Activated T-cell treated with anti-CD3 and anti-CD28 coated beads, Interleukin-2, amount 50 U/mL, for 72 hours (primary cell): ENCODE measurements around the gene MSTN. TPM values are rescaled to one million over a fixed set of nuclear protein-coding genes. Genes with fewer than 3 reads are reported as not detected.
A peak's percentile ranks its signal among the peaks of the same experiment; 100 is the strongest.
"Not testable (repeated sequence)": the region's sequence is repeated elsewhere in the genome, so short reads cannot be mapped to it uniquely, and the experiment has no call there.

ENCODE experiments used
- ATAC-seq, 2 donors: fragments of 150-1000 bp; cut with Tn5 transposase; replicated peaks in 1 of 2; 2 replicates each; pipeline ENCODE4 v1.10.0; 2021; ENCODE audit warnings: moderate library complexity in 2 of 2, mild to moderate bottlenecking in 1 of 2
- DNase-seq, 2 donors: peaks; one replicate each; pipeline ENCODE4 v3.0.0; 2021 to 2022; ENCODE audit warnings: mixed read lengths in 1 of 2
- H3K27ac Mint-ChIP-seq: one replicate; pipeline ENCODE4 v1.8.0; 2022; ENCODE audit warnings: mild to moderate bottlenecking, moderate library complexity, mixed read lengths
- H3K27me3 Mint-ChIP-seq: one replicate; pipeline ENCODE4 v1.8.0; 2022; ENCODE audit warnings: low read depth, mixed read lengths
- H3K36me3 Mint-ChIP-seq, 2 donors: one replicate each; pipeline ENCODE4 v1.8.0; 2022; ENCODE audit warnings: mixed read lengths in 2 of 2, mild to moderate bottlenecking in 1 of 2; ENCODE audit not compliant: insufficient read depth in 2 of 2
- H3K4me1 Mint-ChIP-seq: one replicate; pipeline ENCODE4 v1.8.0; 2022; ENCODE audit warnings: low read depth, mixed read lengths
- H3K4me3 Mint-ChIP-seq, 2 donors: one replicate each; pipeline ENCODE4 v1.8.0; 2022; ENCODE audit warnings: mild to moderate bottlenecking in 2 of 2, mixed read lengths in 2 of 2, moderate library complexity in 2 of 2
- H3K9me3 Mint-ChIP-seq, 2 donors: one replicate each; pipeline ENCODE4 v1.8.0; 2022; ENCODE audit warnings: mixed read lengths in 2 of 2
- total RNA-seq, 2 donors: library from RNA; stranded (reverse); gene quantifications; one replicate each; pipeline ENCODE4 v1.2.3, GENCODE V29; 2022

The MSTN gene
- total RNA-seq, 2 donors from 2014 or later, result not detected

GRCh38 chr2:190052307-190052706 lies 10.2 kb downstream of the MSTN start:
- ATAC-seq (no peak), DNase-seq (no peak)
- Mint-ChIP-seq H3K36me3 (no peaks in the 10 kb centered on the region), H3K4me3 (no peak overlapping the region), H3K9me3 (peaks cover 0 to 1% of the 10 kb centered on the region in 2 donors), H3K4me1 (no peaks in the 10 kb centered on the region), H3K27me3 (no peaks in the 10 kb centered on the region), H3K27ac (no peak overlapping the region)

- DNase-seq, result no peak
- Mint-ChIP-seq H3K4me1 (no peaks in the 10 kb centered on the region), H3K27ac (no peak overlapping the region), H3K36me3 (no peaks in the 10 kb centered on the region), H3K27me3 (no peaks in the 10 kb centered on the region), H3K4me3 (no peak overlapping the region), H3K9me3 (peaks cover 0 to 1% of the 10 kb centered on the region in 2 donors)
- no peak for ATAC-seq
Observed at GRCh38 chr2:190051223-190051622, 11.3 kb downstream of the MSTN start.

GRCh38 chr2:190050001-190050400 lies 12.5 kb downstream of the MSTN start:
- DNase-seq, result no peak
- no peak overlapping the region for H3K27ac Mint-ChIP-seq
- H3K27me3 Mint-ChIP-seq, result no peaks in the 10 kb centered on the region
- H3K9me3 Mint-ChIP-seq, result peaks cover 0 to 1% of the 10 kb centered on the region in 2 donors
- no peak overlapping the region for H3K4me3 Mint-ChIP-seq
- no peaks in the 10 kb centered on the region for H3K36me3 Mint-ChIP-seq
- no peak for ATAC-seq
- no peaks in the 10 kb centered on the region for H3K4me1 Mint-ChIP-seq

GRCh38 chr2:190044866-190045265 lies 17.7 kb downstream of the MSTN start:
- DNase-seq (no peak), ATAC-seq (no peak)

DNA sequence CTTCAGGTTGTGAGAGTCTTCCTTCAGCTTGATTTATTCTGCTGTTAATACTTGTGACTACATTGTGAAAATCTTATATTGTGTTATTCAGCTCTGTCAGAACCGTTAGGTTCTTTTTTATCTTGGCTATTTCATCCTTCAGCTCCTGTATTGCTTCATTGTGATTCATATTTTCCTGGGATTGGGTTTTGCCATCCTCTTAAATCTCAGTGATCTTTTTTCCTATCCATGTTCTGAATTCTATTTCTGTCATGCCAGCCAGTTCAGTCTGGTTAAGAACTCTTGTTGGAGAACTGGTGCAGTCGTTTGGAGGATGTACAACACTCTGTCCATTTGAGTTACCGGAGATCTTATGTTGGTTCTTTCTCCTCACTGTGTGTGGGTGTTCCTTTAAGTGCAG lies 19.1 kb downstream of the MSTN start:
- no peaks in the 10 kb centered on the region for H3K9me3 Mint-ChIP-seq
- no peak for DNase-seq
- H3K4me1 Mint-ChIP-seq, result no peaks in the 10 kb centered on the region
- H3K27me3 Mint-ChIP-seq, result peaks cover 38% of the 10 kb centered on the region
- no peak for ATAC-seq
- H3K4me3 Mint-ChIP-seq, result no peak overlapping the region
- H3K36me3 Mint-ChIP-seq, result no peaks in the 10 kb centered on the region
- H3K27ac Mint-ChIP-seq, result no peak overlapping the region

More at GRCh38 chr2:190044866-190045265, 17.7 kb downstream of the MSTN start:
- Mint-ChIP-seq H3K27me3 (peaks cover 38% of the 10 kb centered on the region), H3K27ac (no peak overlapping the region), H3K36me3 (no peaks in the 10 kb centered on the region), H3K9me3 (no peaks in the 10 kb centered on the region), H3K4me3 (no peak overlapping the region), H3K4me1 (no peaks in the 10 kb centered on the region)

- DNase-seq (no peak), ATAC-seq (no peak)
- H3K27me3 Mint-ChIP-seq, result peaks cover 10% of the 10 kb centered on the region
- no peak overlapping the region for H3K4me3 Mint-ChIP-seq
- no peaks in the 10 kb centered on the region for H3K9me3 Mint-ChIP-seq
- H3K36me3 Mint-ChIP-seq, result no peaks in the 10 kb centered on the region
- H3K4me1 Mint-ChIP-seq, result no peaks in the 10 kb centered on the region
- H3K27ac Mint-ChIP-seq, result no peak overlapping the region
Observed at GRCh38 chr2:190036071-190036470, 26.5 kb downstream of the MSTN start.

GRCh38 chr2:190034417-190034816 lies 28.1 kb downstream of the MSTN start:
- H3K27me3 Mint-ChIP-seq, result peaks cover 12% of the 10 kb centered on the region
- not testable (repeated sequence) for H3K4me3 Mint-ChIP-seq, H3K27ac Mint-ChIP-seq, H3K9me3 Mint-ChIP-seq, ATAC-seq, H3K4me1 Mint-ChIP-seq, DNase-seq, H3K36me3 Mint-ChIP-seq

DNA sequence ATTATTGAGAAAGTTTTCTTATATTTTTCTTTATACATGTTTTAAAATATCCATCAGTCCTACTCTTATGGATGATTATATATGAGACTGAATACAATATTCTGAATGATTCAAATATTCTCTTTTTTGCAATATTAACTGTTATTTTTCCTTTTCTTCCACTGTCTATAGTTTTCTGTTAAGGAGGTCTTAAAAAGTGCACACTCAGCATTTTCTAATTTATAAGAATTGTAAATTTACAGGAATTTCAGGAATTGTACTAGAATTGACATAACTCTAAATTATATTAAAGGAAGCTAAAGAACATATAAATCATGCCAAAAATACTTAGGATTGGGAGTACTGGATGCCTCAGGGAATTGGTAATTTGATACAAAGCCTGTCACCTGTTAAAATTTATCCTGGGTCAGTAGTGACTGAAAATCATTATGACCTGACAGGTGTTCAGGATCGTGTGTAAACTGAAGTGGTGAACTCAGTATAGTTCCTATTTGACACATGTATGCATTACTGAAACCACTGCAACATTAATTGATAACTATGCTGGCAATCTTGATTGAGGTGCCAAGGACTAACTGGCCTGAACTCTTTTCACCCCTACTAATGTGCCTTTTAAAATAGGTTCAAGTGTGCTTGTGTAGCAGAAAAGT lies 30.4 kb downstream of the MSTN start:
- no peaks in the 10 kb centered on the region for H3K36me3 Mint-ChIP-seq
- H3K4me1 Mint-ChIP-seq, result no peaks in the 10 kb centered on the region
- H3K4me3 Mint-ChIP-seq, result no peak overlapping the region
- ATAC-seq (no peak), DNase-seq (no peak)
- H3K27ac Mint-ChIP-seq, result no peak overlapping the region
- H3K9me3 Mint-ChIP-seq, result no peaks in the 10 kb centered on the region
- peaks cover 14% of the 10 kb centered on the region for H3K27me3 Mint-ChIP-seq

DNA sequence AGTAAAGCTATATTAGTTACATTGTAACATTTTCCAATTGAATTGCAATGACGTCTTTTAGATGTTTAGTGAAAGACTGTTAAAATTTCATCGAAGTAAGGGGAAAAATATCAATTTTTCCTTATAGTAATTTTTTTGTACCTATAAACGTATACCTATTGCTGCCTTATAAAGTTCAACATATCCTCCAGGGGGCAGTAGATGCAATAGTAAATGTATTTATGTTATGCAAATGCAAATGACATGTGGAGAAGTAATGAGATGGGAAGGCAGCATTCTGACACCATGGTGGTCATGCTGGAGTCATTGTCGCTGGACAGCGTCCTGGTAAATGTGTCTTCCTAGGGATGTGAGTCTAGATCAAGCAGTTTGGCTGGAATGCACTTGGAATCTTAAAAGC lies 38.7 kb downstream of the MSTN start:
- DNase-seq (peak; percentile 2 to 10), ATAC-seq (peak; percentile 59 to 62)
- no peaks in the 10 kb centered on the region for H3K36me3 Mint-ChIP-seq
- H3K9me3 Mint-ChIP-seq, result no peaks in the 10 kb centered on the region
- H3K27ac Mint-ChIP-seq, result no peak overlapping the region
- no peak overlapping the region for H3K4me3 Mint-ChIP-seq
- peaks cover 11% of the 10 kb centered on the region for H3K27me3 Mint-ChIP-seq
- H3K4me1 Mint-ChIP-seq, result no peaks in the 10 kb centered on the region

GRCh38 chr2:190020720-190021119 lies 41.8 kb downstream of the MSTN start:
- Mint-ChIP-seq H3K4me1 (no peaks in the 10 kb centered on the region), H3K4me3 (no peak overlapping the region)
- no peak for ATAC-seq

GRCh38 chr2:190017837-190018236 lies 44.7 kb downstream of the MSTN start:
- Mint-ChIP-seq H3K27me3 (no peaks in the 10 kb centered on the region), H3K9me3 (peaks cover 12 to 18% of the 10 kb centered on the region in 2 donors), H3K4me1 (no peaks in the 10 kb centered on the region), H3K27ac (peak overlapping the region; percentile 9), H3K36me3 (peaks cover 5 to 11% of the 10 kb centered on the region in 2 donors), H3K4me3 (no peak overlapping the region)
- DNase-seq (no peak), ATAC-seq (no peak)

More at GRCh38 chr2:190020720-190021119, 41.8 kb downstream of the MSTN start:
- Mint-ChIP-seq H3K9me3 (peaks cover 8 to 14% of the 10 kb centered on the region in 2 donors), H3K27me3 (peaks cover 6% of the 10 kb centered on the region), H3K27ac (no peak overlapping the region), H3K36me3 (peaks cover 4 to 8% of the 10 kb centered on the region in 2 donors)
- DNase-seq, result no peak

DNA sequence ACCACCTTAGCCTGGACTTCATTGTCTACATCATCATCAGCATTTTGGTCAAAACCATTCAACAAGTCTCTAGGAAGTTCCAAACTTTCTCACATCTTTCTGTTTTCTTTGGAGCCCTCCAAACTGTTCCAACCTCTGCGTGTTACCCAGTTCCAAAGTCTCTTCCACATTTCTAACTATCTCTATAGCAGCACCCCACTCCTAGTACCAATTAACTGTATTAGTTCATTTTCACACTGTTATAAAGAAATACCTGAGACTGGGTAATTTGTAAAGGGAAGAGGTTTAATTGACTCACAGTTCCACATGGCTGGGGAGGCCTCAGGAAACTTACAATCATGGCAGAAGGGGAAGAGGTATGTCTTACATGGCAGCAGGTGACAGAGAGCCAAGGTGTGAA lies 46.6 kb downstream of the MSTN start:
- H3K9me3 Mint-ChIP-seq, result peaks cover 12 to 18% of the 10 kb centered on the region in 2 donors
- ATAC-seq, H3K27ac Mint-ChIP-seq, H3K4me1 Mint-ChIP-seq, DNase-seq, H3K27me3 Mint-ChIP-seq, H3K4me3 Mint-ChIP-seq: not testable (repeated sequence)
- H3K36me3 Mint-ChIP-seq, result peaks cover 5 to 11% of the 10 kb centered on the region in 2 donors
